GM20000 (cell line): Measurements from ENCODE around the gene RELL2.

Experiments used
- DNase-seq: peaks from one replicate; pipeline ENCODE4 v3.0.0; 2012; ENCODE audit warnings: low spot score
- CTCF ChIP-seq: IDR thresholded peaks from 2 replicates; pipeline ENCODE4 v1.5.1; 2012; ENCODE audit warnings: mild to moderate bottlenecking, control low read depth; ENCODE audit errors: extremely low read depth, missing control alignments

Gene RELL2

GRCh38 chr5:141623186-141623585, 13.6 kb upstream of the RELL2 start:
- peak; percentile 63 for DNase-seq

GRCh38 chr5:141623611-141624010, 13.2 kb upstream of the RELL2 start:
- DNase-seq, result no peak
- no peak for TF ChIP-seq CTCF

More at GRCh38 chr5:141623186-141623585, 13.6 kb upstream of the RELL2 start:
- no peak for TF ChIP-seq CTCF

GRCh38 chr5:141628175-141628788, 8.5 kb upstream of the RELL2 start:
- TF ChIP-seq CTCF, result no peak
- no peak for DNase-seq

- no peak for TF ChIP-seq CTCF
- no peak for DNase-seq
Measured at GRCh38 chr5:141630570-141631140, 6.1 kb upstream of the RELL2 start.

GRCh38 chr5:141632650-141633049, 4.1 kb upstream of the RELL2 start:
- no peak for DNase-seq
- TF ChIP-seq CTCF, result no peak

- TF ChIP-seq CTCF, result no peak
- peak; percentile 78 for DNase-seq
Measured at GRCh38 chr5:141633871-141634561, 2.8 kb upstream of the RELL2 start.

GRCh38 chr5:141634720-141635119, 2.1 kb upstream of the RELL2 start:
- DNase-seq, result no peak
- TF ChIP-seq CTCF, result no peak
